ENCODE measurements around the gene PDGFB.

Gene PDGFB

DNA sequence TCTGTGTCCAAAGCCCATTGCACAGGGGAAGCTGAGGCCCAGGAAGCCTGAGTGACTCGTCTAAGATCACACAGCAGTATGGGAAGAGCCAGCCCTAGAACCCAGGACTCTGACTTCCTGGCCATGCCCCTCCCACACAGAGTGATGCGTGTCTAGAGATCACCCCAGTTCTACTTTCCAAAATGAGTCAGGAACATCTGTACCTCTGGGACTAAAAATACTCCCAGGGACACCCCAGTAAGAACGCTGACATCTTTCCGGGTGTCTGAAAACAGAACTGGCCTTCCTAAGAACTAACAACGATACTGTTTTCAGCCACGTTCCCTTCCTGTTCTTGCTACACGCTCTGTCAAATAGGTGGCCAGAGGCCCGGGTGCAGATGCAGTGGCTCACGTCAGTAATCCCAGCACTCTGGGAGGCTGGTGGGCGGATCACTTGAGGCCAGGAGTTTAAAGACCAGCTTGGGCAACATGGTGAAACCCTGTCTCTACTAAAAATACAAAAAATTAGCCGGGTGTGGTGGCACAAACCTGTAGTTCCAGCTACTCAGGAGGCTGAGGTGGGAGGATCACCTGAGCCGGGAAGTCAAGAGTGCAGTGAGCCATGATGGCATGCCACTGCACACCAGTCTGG is 21.7 kb upstream of the PDGFB start:
- TF ChIP-seq, protein P1, sequence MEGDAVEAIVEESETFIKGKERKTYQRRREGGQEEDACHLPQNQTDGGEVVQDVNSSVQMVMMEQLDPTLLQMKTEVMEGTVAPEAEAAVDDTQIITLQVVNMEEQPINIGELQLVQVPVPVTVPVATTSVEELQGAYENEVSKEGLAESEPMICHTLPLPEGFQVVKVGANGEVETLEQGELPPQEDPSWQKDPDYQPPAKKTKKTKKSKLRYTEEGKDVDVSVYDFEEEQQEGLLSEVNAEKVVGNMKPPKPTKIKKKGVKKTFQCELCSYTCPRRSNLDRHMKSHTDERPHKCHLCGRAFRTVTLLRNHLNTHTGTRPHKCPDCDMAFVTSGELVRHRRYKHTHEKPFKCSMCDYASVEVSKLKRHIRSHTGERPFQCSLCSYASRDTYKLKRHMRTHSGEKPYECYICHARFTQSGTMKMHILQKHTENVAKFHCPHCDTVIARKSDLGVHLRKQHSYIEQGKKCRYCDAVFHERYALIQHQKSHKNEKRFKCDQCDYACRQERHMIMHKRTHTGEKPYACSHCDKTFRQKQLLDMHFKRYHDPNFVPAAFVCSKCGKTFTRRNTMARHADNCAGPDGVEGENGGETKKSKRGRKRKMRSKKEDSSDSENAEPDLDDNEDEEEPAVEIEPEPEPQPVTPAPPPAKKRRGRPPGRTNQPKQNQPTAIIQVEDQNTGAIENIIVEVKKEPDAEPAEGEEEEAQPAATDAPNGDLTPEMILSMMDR (IDR thresholded peaks at IDR 0.05), result no peak

DNA sequence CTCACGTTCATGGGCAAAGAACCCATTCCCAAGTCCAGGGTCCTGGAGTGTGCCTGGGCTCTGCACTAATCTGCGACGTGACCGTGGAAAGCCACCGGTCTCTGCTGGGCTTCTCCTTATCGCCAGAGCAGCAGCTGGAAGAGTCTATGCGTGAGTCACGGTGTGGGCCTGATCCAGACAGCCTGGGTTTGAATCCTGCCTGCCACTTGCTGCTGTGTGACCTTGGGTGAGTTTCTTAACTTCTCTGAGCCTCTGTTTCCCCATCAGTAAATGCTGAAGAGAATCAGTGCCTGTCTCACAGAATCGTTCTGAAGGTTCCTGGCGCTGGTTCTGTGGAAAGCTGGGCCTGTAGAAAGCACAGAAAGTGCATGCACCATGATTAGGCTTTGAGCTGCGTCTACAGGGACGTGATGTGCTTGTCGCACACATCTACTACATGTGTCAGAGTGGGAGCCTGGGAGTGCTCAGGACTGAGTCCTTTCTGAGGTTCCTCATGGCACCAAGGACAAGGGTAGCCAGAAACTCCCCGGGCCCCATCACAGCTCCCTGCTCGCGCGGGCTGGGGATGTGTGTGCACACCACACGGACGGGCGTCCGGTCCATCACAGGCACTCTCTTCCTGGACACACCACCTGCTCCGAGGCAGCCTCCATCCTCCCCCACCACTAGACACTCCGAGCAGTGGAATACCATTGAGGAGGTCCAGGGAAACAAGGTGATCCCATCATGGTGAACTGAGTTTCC is 20.5 kb upstream of the PDGFB start:
- TF ChIP-seq, protein P1 (IDR thresholded peaks at IDR 0.05), result no peak

DNA sequence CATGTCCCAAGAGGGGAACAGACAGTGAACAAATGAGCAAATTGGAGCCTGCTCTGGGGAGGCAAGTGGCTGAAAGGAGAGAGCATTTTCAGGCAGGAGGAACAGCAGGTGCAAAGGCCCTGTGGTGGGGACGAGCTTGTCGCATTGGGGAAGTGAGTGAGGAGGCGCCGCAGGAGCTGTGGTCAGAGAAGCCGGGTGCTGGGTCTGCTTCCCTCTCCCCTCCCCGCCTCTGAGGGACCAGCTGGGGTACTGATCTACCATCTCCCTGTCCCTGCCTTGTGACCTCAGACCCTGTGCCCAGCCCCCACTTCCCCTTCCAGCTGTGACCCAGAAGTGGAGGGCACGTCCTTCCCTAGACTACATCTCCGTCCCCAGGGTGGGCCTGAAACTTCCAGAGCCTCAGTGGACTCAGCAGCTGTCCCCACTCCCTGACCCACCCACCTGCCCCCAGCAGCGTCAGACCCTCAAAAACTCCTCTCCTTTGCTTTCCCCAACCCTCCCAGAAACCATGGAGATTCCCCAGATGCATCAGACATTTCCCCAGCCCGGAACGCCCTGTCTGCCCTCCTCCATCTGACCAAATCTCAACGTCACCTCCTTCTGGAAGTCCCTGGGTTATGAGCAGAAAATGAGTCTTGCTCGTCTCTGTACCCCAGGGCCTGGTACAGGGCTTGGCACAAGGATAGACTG is 19.7 kb upstream of the PDGFB start:
- TF ChIP-seq, protein P1 (IDR thresholded peaks at IDR 0.05), result no peak

DNA sequence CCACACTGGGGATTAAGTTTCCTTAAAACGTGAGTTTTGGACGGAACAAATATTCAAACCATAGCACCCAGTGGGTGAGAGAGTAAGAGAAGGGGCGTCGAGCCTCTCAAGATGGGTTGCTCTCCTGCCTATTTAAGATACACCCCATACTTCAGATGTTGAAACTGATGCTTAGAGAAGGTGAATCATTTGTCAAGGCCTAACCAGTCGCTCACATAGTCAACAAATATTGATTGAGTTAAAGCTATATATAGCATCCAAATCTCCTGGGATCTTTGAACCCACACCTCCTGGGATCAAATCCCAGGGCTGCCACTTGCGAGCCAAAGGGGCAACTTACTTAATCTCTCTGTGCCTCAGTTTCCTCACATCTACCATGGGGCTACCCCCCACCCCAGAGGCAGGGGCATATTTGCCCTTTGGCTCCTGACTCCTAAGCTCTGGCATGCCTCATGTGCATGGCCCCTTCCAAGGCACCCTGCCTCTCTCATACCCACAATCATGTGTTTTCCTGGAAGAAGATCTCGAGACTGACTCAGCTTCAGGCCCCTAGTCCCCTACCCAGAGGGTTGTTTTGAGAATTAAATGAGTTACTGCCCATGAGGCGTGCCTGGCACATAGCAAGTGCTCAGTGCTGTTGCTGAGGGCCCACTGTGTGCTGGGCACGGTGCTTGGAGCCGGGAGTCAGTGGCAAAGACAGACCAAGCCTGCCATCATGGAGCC is 19.0 kb upstream of the PDGFB start:
- TF ChIP-seq, protein P1 (IDR thresholded peaks at IDR 0.05), result no peak

DNA sequence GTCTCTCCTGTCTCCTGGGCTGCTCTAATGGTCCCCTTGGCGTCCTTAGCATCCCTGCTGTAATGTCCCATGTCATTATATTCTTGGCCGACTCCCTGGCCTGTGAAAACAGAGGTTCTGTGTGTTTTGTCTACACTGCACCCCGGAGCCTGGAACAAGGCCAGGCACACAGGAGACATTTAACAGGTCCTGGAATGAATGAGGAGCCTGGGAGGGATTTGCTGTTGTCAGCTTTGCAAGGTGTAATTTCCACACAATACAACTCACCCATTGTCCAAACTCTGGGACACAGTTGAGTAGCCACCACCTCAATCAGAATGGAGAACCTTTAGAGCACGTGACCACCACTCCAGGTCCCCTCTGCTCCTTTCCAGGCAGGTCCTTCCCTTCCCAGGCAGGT is 14.9 kb upstream of the PDGFB start:
- TF ChIP-seq, protein P1 (IDR thresholded peaks at IDR 0.05), result no peak

DNA sequence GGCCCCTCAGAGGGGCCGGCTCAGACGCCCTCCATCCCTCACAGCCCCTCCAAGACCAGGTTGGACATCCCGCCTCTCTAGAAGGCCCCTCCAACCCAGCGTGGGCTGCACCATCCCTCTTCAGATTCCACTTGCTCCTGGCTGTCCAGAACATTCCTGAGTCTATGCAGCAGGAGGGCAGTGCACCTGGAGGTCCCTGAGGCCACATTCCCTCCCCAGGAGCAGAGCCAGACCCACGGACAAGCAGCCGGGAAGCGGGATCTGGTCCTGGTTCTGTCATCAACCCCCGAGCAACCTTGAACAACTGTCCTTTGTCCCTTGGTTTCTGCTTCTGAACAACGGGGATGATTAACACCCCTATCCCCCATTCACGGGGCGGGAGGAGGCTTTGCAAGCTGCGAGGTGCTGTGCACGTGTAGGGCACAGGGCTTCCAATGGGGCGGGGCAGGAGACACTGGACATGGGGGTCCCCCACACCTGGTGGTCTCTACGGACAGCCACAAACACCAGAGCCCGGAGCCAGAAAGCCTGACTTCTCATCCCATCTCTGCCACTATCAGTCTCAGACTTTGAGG is 13.2 kb upstream of the PDGFB start:
- TF ChIP-seq, protein P1 (IDR thresholded peaks at IDR 0.05), result no peak

DNA sequence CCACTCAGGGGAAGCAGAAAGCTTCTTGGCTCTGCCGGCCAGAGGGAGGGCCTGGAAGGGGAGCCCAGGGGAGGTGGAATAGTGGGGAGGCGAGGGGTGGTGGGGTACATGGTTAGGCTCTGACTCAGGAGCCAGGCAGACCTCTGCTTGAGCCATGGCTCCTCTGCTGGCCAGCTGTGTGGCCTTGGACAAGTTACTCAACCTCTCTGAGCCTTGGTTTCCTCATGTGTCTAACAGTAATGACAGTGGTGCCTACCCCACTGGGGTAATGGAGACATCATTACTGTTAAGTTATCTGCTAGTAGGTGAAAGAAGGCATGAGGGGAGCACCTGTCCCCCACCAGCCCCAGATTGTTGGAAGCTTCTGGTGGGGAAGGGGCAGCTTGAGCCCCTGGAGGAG is 12.2 kb upstream of the PDGFB start:
- TF ChIP-seq, protein P1 (IDR thresholded peaks at IDR 0.05), result no peak
